GM12873 (cell line): Measurements from ENCODE around the gene DOCK4.

Experiments
- TF ChIP-seq, protein P1 (sequence below): IDR thresholded peaks from 2 replicates; pipeline ENCODE4 v1.5.1; 2012; ENCODE audit warnings: low read depth, mild to moderate bottlenecking, moderate library complexity, low read length, control low read depth; ENCODE audit not compliant: insufficient read depth; ENCODE audit errors: missing control alignments

The DOCK4 gene

DNA sequence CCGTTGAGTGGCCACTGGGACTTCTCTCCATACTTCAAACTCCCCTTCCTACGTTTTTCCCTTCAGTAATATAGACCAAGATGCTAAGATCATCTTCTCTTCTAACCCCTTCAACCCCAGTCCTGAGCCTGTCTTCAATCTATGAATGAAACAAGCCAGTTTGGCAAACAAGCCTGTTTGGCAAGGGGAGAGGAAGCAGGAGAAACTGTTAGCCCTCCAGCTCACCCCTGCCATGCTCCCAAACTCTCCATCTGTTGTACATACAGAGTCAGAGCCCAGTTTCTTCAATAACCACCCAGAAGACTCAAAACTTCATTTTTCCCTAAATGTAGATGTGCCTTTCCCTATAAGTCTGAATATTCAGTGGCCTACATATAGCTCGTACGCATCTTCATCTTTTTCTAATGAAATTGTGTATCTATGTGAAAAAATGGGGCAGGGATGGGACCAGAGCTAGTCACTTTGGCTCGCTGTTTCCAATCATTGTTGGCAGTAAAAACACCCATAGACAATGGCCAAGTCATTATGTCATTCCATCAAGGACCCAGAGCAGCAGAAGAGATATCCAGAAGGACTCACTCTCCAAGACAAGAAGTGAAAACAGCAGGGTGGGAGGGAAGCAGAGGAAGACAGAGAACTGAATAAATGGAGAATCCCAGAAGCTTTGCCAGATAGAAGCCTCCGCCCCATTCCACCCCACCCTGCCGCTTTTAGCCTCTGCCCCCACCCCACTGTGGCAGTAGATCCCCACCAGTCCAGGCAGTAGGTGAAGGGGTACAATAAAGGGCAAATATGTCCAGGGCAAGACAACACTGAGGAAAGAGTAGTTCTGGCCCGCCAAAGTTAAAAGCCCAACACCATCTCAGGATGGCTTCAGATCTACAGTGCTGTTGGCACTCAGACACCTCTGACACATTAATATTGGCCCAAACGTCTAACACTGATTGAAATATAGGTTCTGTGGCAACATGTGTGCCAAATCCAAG, 87.3 kb downstream of the DOCK4 start:
- TF ChIP-seq, protein P1, sequence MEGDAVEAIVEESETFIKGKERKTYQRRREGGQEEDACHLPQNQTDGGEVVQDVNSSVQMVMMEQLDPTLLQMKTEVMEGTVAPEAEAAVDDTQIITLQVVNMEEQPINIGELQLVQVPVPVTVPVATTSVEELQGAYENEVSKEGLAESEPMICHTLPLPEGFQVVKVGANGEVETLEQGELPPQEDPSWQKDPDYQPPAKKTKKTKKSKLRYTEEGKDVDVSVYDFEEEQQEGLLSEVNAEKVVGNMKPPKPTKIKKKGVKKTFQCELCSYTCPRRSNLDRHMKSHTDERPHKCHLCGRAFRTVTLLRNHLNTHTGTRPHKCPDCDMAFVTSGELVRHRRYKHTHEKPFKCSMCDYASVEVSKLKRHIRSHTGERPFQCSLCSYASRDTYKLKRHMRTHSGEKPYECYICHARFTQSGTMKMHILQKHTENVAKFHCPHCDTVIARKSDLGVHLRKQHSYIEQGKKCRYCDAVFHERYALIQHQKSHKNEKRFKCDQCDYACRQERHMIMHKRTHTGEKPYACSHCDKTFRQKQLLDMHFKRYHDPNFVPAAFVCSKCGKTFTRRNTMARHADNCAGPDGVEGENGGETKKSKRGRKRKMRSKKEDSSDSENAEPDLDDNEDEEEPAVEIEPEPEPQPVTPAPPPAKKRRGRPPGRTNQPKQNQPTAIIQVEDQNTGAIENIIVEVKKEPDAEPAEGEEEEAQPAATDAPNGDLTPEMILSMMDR = no peak

DNA sequence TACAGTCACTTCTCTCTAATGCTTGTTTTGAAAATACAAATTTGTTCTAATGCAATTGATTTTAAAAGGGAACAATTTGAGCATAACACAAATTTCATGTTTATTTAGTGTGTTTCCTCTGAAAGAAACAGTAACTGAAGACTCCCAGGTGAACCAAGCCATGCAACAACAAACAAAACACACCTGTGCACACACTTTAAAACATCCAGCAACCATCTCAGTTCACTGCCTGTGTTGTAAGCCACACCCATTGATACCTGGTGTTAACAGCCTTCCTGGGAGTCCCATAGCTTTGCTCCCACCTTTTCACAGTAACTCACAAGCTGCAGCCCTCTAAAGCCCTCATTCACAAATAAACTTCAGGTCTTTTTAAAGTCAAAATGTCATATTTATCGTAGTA, 89.3 kb downstream of the DOCK4 start:
- TF ChIP-seq, protein P1 = no peak

DNA sequence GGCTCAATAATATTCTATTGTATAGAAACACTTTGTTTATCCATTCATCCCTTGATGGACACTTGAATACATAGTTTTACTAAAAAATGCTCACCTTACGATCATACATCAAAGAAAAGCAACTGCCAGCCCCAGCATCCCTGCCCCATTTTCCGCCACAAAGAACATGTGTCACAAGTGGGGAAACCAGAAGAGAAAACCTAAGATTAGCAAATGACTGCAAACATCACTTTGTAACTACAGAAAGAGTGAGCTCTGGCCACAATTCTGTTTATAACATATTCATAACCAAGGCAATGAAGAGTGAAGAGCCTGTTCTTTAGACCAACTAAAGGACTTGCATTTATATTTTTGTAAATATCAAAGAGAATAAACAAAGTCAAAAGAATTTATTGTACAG, 89.8 kb downstream of the DOCK4 start:
- TF ChIP-seq, protein P1 = no peak

DNA sequence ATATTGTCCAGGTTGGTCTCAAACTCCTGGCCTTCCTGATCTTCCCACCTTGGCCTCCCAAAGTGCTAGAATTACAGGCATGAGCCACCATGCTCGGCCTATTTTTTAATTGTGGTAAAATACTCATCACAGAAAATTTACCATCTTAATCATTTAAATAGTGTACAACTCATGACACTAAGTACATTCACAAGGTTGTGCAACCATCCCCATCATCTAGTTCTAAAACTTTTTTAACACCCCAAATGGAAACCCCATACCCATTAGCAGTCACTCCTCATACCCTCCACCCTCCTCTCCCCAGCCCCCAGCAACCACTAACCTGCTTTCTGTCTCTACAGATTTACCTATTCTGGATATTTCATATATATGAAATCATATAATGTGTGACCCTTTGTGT, 90.3 kb downstream of the DOCK4 start:
- TF ChIP-seq, protein P1 = no peak

DNA sequence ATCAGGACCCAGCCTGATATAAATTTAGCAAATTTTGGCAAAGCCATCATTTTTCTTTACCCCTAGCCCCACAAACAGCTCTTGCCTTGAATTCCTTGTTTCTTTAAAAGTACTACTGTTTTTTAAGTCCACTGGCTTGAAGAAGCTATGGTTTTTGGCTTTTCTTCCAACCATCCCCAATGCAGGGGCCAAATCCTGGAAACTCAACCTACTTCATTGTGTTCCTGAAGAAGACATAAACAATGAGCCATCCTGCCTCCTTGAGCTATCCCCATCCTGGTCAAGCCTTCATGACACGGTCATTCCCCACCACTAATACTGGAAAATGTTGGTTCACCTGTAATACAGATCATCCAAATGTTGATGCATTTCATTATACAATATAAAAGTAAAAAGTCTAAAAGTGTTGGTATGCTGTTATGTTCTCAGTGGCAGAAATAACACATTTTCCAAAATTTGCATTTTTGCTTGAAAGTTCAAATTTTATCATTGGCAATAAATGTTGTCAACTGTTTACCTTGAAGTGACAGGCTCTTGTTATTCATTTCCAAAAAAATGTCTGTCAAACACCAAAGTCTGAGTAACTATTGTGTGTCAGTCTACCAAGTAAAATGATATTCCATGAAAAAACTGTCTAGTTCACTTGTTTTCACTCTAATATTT, 92.2 kb downstream of the DOCK4 start:
- TF ChIP-seq, protein P1 = no peak

DNA sequence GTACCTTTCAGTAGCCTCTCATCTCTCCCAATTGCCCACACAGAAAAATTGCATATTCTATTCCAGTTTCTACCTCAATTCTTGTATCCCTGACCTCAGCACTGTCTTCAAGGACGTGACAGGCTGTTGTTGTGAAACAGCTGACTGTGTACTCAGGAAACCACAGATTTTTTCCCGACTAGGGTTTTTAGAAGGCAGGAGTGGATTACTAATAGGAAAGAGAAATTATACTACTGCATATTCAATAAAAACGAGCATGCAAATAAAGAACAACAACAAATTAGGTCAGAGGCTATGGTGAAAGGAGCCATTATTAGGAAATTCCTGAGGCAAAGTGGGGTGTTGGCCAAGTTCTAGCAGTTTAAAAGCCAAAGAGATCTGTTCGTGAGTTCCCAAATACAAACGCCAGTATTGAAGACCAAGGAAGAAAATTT, 93.4 kb downstream of the DOCK4 start:
- TF ChIP-seq, protein P1 = no peak

DNA sequence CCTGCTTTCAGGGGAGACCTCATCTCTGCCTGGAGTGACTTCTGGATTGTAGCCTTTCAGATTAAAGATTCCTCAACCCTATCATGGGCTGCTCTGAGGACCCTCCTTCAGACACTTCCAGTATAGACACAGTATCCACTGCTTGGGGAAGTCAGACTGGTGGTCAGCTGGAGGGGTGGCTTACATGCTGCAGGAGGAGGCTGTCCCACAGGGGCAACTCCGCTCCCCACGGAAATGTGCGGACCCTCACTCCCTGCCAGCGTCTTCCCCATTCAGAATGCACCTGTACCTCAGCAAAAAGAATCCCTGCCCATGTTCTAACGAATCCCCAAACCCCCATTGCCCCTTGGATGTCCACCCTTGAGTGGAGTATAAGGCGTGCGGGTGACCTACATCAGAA, 95.5 kb downstream of the DOCK4 start:
- TF ChIP-seq, protein P1 = no peak
